ENCODE measurements around the gene DIS3L2.
"Not testable (repeated sequence)": the region's sequence is repeated elsewhere in the genome, so short reads cannot be mapped to it uniquely, and the experiment has no call there.

Gene DIS3L2

DNA sequence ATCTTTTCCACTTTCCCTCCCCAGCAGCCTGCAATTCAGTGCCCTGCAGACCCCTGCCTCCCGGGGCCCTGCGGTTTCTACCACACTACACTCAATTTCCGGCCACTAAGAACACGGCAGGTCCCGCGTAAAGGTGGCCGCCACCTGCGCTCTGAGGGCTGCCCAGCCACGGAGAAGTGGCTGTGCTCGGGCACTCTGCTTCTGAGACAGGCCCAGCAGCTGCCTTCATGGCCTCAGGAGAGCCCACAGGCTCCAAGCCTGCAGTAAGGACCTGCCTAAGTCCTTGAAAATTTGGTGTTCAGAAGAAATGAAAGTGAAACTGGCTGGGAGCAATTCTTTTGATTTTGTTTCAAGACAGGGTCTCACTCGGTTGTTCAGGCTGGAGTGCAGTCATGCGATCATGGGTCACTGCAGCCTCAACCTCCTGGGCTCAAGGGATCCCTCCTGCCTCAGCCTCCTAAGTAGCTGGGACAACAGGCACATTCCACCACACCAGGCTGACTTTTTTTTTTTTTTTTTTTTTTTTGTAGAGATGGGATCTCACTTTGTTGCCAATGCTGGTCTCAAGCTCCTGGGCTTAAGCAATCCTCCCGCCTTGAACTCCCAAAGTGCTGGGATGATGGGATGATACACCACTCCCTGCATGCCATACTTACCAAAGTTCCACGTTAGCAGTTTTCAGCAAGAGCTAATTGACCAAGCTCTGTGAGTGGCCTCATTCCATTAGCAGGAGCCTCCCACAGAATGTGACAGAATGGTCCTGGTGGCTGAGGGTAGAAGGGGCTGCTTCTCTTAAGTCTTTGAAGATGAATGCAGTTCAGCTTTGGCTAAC, 402.5 kb downstream of the DIS3L2 start:
- no peaks in the 10 kb centered on the region for H3K27me3 ChIP-seq (ENCODE audit: insufficient read depth, poor library complexity, severe bottlenecking)
- ATAC-seq (ENCODE audit: low read depth) (no peak), DNase-seq (ENCODE audit: low spot score) (peak; percentile 34)
- no peak overlapping the region for H3K27ac ChIP-seq (ENCODE audit: poor library complexity, severe bottlenecking)
- H3K4me3 ChIP-seq (ENCODE audit: severe bottlenecking): no peak overlapping the region
- no peaks in the 10 kb centered on the region for H3K9me3 ChIP-seq (ENCODE audit: severe bottlenecking)
- no peaks in the 10 kb centered on the region for H3K4me1 ChIP-seq (ENCODE audit: insufficient read depth, poor library complexity, severe bottlenecking)
- TF ChIP-seq, protein P1, sequence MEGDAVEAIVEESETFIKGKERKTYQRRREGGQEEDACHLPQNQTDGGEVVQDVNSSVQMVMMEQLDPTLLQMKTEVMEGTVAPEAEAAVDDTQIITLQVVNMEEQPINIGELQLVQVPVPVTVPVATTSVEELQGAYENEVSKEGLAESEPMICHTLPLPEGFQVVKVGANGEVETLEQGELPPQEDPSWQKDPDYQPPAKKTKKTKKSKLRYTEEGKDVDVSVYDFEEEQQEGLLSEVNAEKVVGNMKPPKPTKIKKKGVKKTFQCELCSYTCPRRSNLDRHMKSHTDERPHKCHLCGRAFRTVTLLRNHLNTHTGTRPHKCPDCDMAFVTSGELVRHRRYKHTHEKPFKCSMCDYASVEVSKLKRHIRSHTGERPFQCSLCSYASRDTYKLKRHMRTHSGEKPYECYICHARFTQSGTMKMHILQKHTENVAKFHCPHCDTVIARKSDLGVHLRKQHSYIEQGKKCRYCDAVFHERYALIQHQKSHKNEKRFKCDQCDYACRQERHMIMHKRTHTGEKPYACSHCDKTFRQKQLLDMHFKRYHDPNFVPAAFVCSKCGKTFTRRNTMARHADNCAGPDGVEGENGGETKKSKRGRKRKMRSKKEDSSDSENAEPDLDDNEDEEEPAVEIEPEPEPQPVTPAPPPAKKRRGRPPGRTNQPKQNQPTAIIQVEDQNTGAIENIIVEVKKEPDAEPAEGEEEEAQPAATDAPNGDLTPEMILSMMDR (IDR thresholded peaks at IDR 0.05; ENCODE audit: poor library complexity, severe bottlenecking): no peak
- no peaks in the 10 kb centered on the region for H3K36me3 ChIP-seq (ENCODE audit: low read depth)

DNA sequence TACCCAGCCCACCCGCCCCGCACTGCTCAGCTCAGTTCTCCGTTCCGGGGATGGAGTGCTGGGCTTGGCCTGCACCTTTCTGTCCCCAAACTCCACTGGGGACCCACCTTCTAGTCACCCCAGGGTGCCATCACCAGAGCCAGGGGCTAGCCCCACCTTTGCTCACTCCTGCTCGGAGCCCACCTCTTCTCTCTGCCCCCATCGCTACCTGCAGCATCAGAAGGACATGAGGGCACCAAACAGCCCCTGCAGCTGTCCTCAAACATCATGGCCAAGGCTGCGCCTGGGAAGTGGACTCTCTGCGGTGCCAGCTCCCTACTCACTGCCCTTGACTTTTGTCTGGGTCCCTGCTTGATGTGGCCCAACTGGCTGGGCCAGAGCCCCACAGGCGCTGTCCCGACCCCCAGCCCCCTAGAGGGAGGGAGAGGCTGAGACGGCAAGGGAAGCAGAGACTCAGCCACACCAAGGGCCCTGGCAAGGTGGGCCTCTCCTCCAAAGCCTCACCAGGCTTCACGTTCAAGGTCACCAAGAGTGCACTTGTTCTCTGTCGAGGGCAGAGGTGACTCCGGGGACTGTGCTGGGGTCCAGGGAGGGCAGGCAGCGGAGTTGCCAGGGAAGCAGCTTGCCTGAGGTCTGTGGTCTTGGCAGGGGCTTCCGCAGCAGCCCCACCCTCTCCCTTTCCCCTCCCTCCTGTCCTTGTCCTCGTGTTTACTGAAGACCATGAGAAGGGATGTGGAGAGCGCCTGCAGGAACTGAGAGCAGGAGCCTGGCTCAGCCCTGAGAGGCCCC, 403.5 kb downstream of the DIS3L2 start:
- DNase-seq (ENCODE audit: low spot score): peak; percentile 22
- H3K27ac ChIP-seq (ENCODE audit: poor library complexity, severe bottlenecking); H3K4me1 ChIP-seq (ENCODE audit: insufficient read depth, poor library complexity, severe bottlenecking); ATAC-seq (ENCODE audit: low read depth); H3K4me3 ChIP-seq (ENCODE audit: severe bottlenecking); H3K36me3 ChIP-seq (ENCODE audit: low read depth); H3K9me3 ChIP-seq (ENCODE audit: severe bottlenecking); H3K27me3 ChIP-seq (ENCODE audit: insufficient read depth, poor library complexity, severe bottlenecking): not testable (repeated sequence)

DNA sequence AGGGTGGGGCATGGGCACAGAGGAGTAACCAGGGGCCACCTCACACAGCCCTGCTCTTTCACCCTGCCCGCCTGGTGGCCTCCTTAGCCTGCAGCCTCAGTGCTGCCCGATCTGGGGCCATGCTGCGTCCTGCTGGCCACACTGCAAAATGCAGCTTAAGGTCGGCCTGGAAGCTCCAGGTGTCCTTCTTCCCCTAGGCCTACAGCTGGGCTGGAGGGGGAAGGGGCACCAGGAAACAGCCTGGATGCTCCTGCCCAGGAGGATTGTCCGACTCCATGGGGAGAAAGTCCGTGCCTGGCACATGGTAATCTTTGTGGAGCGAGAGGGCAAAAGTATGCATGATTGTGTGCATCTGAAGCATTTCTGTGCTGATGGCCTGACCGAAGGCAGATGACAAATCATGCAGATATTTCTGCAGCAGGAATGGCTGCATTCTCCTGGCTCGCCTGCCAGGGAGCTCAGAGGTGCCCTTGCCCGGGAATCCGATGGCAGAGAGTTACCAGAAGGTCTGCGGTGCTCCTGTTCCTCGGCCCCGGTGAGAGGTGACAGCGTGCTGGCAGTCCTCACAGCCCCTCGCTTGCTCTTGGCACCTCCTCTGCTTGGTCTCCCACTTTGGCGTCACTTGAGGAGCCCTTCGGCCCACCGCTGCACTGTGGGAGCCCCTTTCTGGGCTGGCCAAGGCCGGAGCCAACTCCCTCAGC, 404.3 kb downstream of the DIS3L2 start:
- Histone ChIP-seq H3K27ac (ENCODE audit: poor library complexity, severe bottlenecking) (no peak overlapping the region), H3K9me3 (ENCODE audit: severe bottlenecking) (no peaks in the 10 kb centered on the region), H3K4me3 (ENCODE audit: severe bottlenecking) (no peak overlapping the region), H3K4me1 (ENCODE audit: insufficient read depth, poor library complexity, severe bottlenecking) (no peaks in the 10 kb centered on the region), H3K36me3 (ENCODE audit: low read depth) (no peaks in the 10 kb centered on the region), H3K27me3 (ENCODE audit: insufficient read depth, poor library complexity, severe bottlenecking) (no peaks in the 10 kb centered on the region)
- DNase-seq (ENCODE audit: low spot score) (peak; percentile 15), ATAC-seq (ENCODE audit: low read depth) (peak; percentile 68)
- TF ChIP-seq, protein P1 (IDR thresholded peaks at IDR 0.05; ENCODE audit: poor library complexity, severe bottlenecking): peak; percentile 26

DNA sequence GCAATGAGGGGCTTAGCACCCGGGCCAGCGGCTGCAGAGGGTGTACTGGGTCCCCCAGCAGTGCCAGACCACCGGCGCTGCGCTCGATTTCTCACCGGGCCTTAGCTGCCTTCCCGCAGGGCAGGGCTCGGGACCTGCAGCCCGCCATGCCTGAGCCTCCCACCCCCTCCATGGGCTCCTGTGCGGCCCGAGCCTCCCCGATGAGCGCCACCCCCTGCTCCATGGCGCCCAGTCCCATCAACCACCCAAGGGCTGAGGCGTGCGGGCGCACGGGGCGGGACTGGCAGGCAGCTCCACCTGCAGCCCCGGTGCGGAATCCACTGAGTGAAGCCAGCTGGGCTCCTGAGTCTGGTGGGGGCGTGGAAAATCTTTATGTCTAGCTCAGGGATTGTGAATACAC, 404.9 kb downstream of the DIS3L2 start:
- H3K27ac ChIP-seq (ENCODE audit: poor library complexity, severe bottlenecking); H3K27me3 ChIP-seq (ENCODE audit: insufficient read depth, poor library complexity, severe bottlenecking); H3K4me3 ChIP-seq (ENCODE audit: severe bottlenecking); H3K9me3 ChIP-seq (ENCODE audit: severe bottlenecking); H3K36me3 ChIP-seq (ENCODE audit: low read depth); ATAC-seq (ENCODE audit: low read depth); H3K4me1 ChIP-seq (ENCODE audit: insufficient read depth, poor library complexity, severe bottlenecking): not testable (repeated sequence)
- peak; percentile 36 for DNase-seq (ENCODE audit: low spot score)

DNA sequence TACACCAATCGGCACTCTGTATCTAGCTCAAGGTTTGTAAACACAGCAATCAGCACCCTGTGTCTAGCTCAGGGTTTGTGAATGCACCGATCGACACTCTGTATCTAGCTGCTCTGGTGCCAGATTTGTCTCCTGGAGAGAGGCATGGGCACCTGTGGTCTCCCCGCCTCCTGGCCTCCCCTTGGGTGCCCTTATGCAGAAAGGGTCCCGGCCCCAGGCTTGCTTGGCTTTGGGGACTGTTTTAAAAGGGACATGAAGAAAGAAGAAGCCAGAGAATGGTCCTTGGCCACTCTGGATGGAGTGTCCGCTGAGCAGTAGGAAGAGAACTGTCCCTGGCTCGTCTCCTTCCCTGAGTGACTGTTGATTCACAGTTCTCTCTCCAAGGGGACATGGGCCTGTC, 405.5 kb downstream of the DIS3L2 start:
- H3K4me3 ChIP-seq (ENCODE audit: severe bottlenecking): no peak overlapping the region
- H3K9me3 ChIP-seq (ENCODE audit: severe bottlenecking): no peaks in the 10 kb centered on the region
- H3K4me1 ChIP-seq (ENCODE audit: insufficient read depth, poor library complexity, severe bottlenecking): no peaks in the 10 kb centered on the region
- H3K27ac ChIP-seq (ENCODE audit: poor library complexity, severe bottlenecking): no peak overlapping the region
- H3K27me3 ChIP-seq (ENCODE audit: insufficient read depth, poor library complexity, severe bottlenecking): no peaks in the 10 kb centered on the region
- TF ChIP-seq, protein P1 (IDR thresholded peaks at IDR 0.05; ENCODE audit: poor library complexity, severe bottlenecking): no peak
- ATAC-seq (ENCODE audit: low read depth) (no peak), DNase-seq (ENCODE audit: low spot score) (peak; percentile 18)
- no peaks in the 10 kb centered on the region for H3K36me3 ChIP-seq (ENCODE audit: low read depth)
